Endodermal cell (in vitro differentiated cells): Measurements from ENCODE around the gene FAM78A. TPM values are rescaled to one million over a fixed set of nuclear protein-coding genes. Genes with fewer than 3 reads are reported as not detected.

Source experiments
- DNase-seq: peaks from one replicate; pipeline ENCODE4 v3.0.0-alpha.2; 2017
- H3K27ac ChIP-seq: 2 replicates; pipeline ENCODE4 v1.5.1; 2013; ENCODE audit warnings: mild to moderate bottlenecking, low read depth, low read length, moderate library complexity
- H3K27me3 ChIP-seq: 2 replicates; pipeline ENCODE4 v1.6.1; 2013; ENCODE audit warnings: mild to moderate bottlenecking, low read length, moderate library complexity; ENCODE audit not compliant: insufficient read depth, control insufficient read depth, poor library complexity, severe bottlenecking
- H3K36me3 ChIP-seq: 2 replicates; pipeline ENCODE4 v1.7.0; 2013; ENCODE audit warnings: mild to moderate bottlenecking, low read length, moderate library complexity; ENCODE audit not compliant: control insufficient read depth, insufficient read depth
- H3K4me1 ChIP-seq: one replicate; pipeline ENCODE4 v1.7.0; 2013; ENCODE audit warnings: low read length; ENCODE audit not compliant: control insufficient read depth, insufficient read depth
- H3K4me3 ChIP-seq: 2 replicates; pipeline ENCODE4 v1.5.1; 2013; ENCODE audit warnings: mild to moderate bottlenecking, low read length, moderate library complexity
- H3K9ac ChIP-seq: 2 replicates; pipeline ENCODE4 v1.6.1; 2013; ENCODE audit warnings: mild to moderate bottlenecking, low read length, moderate library complexity; ENCODE audit not compliant: poor library complexity, severe bottlenecking; ENCODE audit errors: extremely low read depth
- H3K9me3 ChIP-seq: 2 replicates; pipeline ENCODE4 v1.6.1; 2013; ENCODE audit warnings: mild to moderate bottlenecking, low read length, moderate library complexity; ENCODE audit not compliant: control insufficient read depth
- H3K27ac Mint-ChIP-seq: 2 replicates; pipeline ENCODE4 v1.8.0; 2020; ENCODE audit warnings: mixed read lengths
- H3K27me3 Mint-ChIP-seq: 2 replicates; pipeline ENCODE4 v1.8.0; 2021; ENCODE audit warnings: mild to moderate bottlenecking, mixed read lengths; ENCODE audit not compliant: insufficient read depth
- H3K36me3 Mint-ChIP-seq: 2 replicates; pipeline ENCODE4 v1.8.0; 2020; ENCODE audit warnings: low read depth, mixed read lengths
- H3K4me1 Mint-ChIP-seq: 2 replicates; pipeline ENCODE4 v1.8.0; 2020; ENCODE audit warnings: mixed read lengths
- H3K4me3 Mint-ChIP-seq: 2 replicates; pipeline ENCODE4 v1.8.0; 2020; ENCODE audit warnings: mild to moderate bottlenecking, moderate library complexity, mixed read lengths
- H3K9me3 Mint-ChIP-seq: 2 replicates; pipeline ENCODE4 v1.8.0; 2020; ENCODE audit warnings: mild to moderate bottlenecking, mixed read lengths
- WGBS, 2 experiments: methylation state at CpG; one replicate each; pipeline versions ENCODE4 v1.1.5 to v1.1.7; 2013; ENCODE audit warnings: missing lambda C conversion rate in 2 of 2, mixed read lengths in 1 of 2; ENCODE audit not compliant: insufficient coverage in 1 of 2, insufficient read length in 1 of 2; 5-methylcytosine and 5-hydroxymethylcytosine counted together
- total RNA-seq, 2 donors: library from RNA; stranded (reverse); fragmentation: NEBNext Ultra II Directional in 1 of 2; extraction: Animal tissue kit (Norgen Biotek cat#: 25700) in 1 of 2; gene quantifications; 2 replicates in 1 of 2; 3 replicates in 1 of 2; pipeline ENCODE4 v1.2.1, GENCODE V29; 2021
- TF ChIP-seq, protein P1 (sequence below): fragments of 200-600 bp; sonication (generic); conservative IDR thresholded peaks from 2 replicates; pipeline ENCODE4 v1.5.0; 2021; ENCODE audit warnings: antibody characterized with exemption, mild to moderate bottlenecking

The FAM78A gene
- total RNA-seq, 2 donors from 2014 or later = 5.5 to 5.6 TPM

DNA sequence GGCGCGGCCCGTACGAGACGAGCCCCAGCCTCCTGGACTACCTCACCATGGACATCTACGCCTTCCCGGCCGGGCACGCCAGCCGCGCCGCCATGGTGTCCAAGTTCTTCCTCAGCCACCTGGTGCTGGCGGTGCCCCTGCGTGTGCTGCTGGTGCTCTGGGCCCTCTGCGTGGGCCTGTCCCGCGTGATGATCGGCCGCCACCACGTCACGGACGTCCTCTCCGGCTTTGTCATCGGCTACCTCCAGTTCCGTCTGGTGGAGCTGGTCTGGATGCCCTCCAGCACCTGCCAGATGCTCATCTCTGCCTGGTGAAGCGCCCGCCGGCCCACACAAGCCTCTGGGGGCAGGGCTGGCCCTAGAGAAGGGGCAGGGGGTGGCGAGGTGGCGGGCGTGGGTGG is 31.7 kb upstream of the FAM78A start:
- Mint-ChIP-seq H3K27ac (no peak overlapping the region), H3K4me3 (no peak overlapping the region), H3K9me3 (no peaks in the 10 kb centered on the region), H3K36me3 (peaks cover 4% of the 10 kb centered on the region), H3K27me3 (peaks cover 2% of the 10 kb centered on the region), H3K4me1 (no peaks in the 10 kb centered on the region)
- Histone ChIP-seq H3K27ac (no peak overlapping the region), H3K9me3 (no peaks in the 10 kb centered on the region), H3K4me1 (no peaks in the 10 kb centered on the region), H3K4me3 (no peak overlapping the region), H3K36me3 (no peaks in the 10 kb centered on the region), H3K27me3 (no peaks in the 10 kb centered on the region), H3K9ac (no peak overlapping the region)
- DNase-seq = no peak
- TF ChIP-seq, protein P1, sequence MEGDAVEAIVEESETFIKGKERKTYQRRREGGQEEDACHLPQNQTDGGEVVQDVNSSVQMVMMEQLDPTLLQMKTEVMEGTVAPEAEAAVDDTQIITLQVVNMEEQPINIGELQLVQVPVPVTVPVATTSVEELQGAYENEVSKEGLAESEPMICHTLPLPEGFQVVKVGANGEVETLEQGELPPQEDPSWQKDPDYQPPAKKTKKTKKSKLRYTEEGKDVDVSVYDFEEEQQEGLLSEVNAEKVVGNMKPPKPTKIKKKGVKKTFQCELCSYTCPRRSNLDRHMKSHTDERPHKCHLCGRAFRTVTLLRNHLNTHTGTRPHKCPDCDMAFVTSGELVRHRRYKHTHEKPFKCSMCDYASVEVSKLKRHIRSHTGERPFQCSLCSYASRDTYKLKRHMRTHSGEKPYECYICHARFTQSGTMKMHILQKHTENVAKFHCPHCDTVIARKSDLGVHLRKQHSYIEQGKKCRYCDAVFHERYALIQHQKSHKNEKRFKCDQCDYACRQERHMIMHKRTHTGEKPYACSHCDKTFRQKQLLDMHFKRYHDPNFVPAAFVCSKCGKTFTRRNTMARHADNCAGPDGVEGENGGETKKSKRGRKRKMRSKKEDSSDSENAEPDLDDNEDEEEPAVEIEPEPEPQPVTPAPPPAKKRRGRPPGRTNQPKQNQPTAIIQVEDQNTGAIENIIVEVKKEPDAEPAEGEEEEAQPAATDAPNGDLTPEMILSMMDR = no peak
- WGBS, 2 experiments = 90 to 98% methylated on average over 10 to 31 of the region's 31 CpGs

DNA sequence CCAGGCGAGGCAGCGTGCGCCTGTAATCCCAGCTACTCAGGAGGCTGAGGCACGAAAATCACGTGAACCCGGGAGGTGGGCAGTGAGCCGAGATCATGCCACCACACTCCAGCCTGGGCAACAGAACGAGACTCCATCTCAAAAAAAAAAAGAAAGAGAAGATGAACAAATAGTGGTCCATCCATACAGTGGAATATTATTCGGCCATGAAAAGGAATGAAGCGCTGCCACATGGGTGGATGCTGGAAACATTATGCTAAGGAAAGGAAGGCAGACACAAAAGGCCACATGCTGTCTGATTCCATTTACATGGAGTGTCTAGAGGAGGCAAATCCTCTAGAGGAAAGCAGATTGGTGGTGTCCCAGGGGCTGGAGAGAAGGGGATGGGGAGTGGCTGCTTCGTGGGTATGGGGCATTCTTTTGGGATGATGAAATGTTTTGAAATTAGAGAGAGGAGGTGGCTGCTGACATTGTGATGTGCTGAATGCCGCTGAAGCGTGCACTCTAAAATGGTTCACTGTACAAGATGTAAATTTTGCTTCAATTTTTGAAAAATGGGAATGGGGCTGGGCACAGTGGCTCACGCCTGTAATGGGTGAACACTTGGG is 30.2 kb upstream of the FAM78A start:
- no peaks in the 10 kb centered on the region for H3K4me1 ChIP-seq
- H3K9ac ChIP-seq = no peak overlapping the region
- peaks cover 2% of the 10 kb centered on the region for H3K27me3 Mint-ChIP-seq
- H3K27me3 ChIP-seq = no peaks in the 10 kb centered on the region
- H3K27ac ChIP-seq = no peak overlapping the region
- peaks cover 4% of the 10 kb centered on the region for H3K36me3 Mint-ChIP-seq
- no peaks in the 10 kb centered on the region for H3K4me1 Mint-ChIP-seq
- TF ChIP-seq, protein P1 = no peak
- no peak overlapping the region for H3K27ac Mint-ChIP-seq
- H3K4me3 Mint-ChIP-seq = no peak overlapping the region
- no peak overlapping the region for H3K4me3 ChIP-seq
- no peaks in the 10 kb centered on the region for H3K9me3 Mint-ChIP-seq
- H3K36me3 ChIP-seq = no peaks in the 10 kb centered on the region
- WGBS, 2 experiments = 94 to 95% methylated on average over 8 to 14 of the region's 14 CpGs
- no peak for DNase-seq
- no peaks in the 10 kb centered on the region for H3K9me3 ChIP-seq

DNA sequence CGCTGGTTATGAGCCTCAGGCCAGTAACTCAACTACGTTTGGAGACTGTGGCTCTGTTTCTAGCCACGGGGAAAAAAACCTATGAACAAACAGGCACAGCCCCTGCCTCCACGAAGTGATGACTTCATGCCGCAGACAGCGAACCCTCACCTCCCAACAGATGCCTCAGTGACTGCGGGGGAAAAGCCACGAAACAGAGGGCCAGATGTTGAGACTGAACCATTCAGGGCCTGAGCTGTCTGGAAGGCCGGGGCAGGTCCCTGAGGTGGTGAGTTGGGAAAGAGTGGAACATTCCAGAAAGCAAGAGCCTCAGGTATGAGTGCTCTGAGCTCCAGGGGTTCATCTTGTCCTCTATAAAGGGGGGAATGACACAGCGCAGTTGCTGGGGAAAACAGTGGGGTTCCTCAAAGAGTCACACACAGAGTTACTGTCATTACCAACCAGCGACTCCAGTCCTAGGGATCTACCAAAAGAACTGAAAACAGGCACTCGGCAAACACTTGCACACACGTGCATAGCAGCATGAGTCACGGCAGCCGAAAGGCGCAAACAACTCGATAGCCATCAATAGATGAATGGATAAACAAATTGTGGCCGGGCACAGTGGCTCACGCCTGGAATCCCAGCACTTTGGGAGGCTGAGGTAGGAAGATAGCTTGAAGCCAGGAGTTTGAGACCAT is 28.5 kb upstream of the FAM78A start:
- 86 to 90% methylated on average over 18 to 19 of the region's 19 CpGs for WGBS, 2 experiments
- no peak for DNase-seq

More for the DNA sequence above, 28.5 kb upstream of the FAM78A start:
- Mint-ChIP-seq H3K9me3 (no peaks in the 10 kb centered on the region), H3K27me3 (peaks cover 2% of the 10 kb centered on the region), H3K4me1 (no peaks in the 10 kb centered on the region), H3K27ac (peak overlapping the region; percentile 80), H3K36me3 (peaks cover 4% of the 10 kb centered on the region), H3K4me3 (no peak overlapping the region)
- TF ChIP-seq, protein P1 = no peak
- H3K36me3 ChIP-seq = no peaks in the 10 kb centered on the region
- no peaks in the 10 kb centered on the region for H3K4me1 ChIP-seq
- no peak overlapping the region for H3K9ac ChIP-seq
- H3K27ac ChIP-seq = no peak overlapping the region
- no peak overlapping the region for H3K4me3 ChIP-seq
- H3K27me3 ChIP-seq = no peaks in the 10 kb centered on the region
- H3K9me3 ChIP-seq = no peaks in the 10 kb centered on the region
